Sigmoid colon (tissue), 4 donors: ENCODE measurements around the gene WASHC4.

Experiments used
- CTCF ChIP-seq, 4 experiments: fragments of 450-650 bp in 3 of 4; fragments of 200-600 bp in 1 of 4; IDR thresholded peaks; one replicate each; pipeline ENCODE4 v1.5.1; 2016 to 2019; ENCODE audit warnings: antibody characterized with exemption in 4 of 4, mild to moderate bottlenecking in 3 of 4, moderate library complexity in 2 of 4
- EP300 ChIP-seq, 4 donors: sonication (generic); formaldehyde crosslinking; IDR thresholded peaks; one replicate each; pipeline ENCODE4 v1.6.1; 2017; ENCODE audit warnings: antibody characterized with exemption in 4 of 4
- POLR2A ChIP-seq, 2 donors: fragments of 450-650 bp; IDR thresholded peaks; one replicate each; pipeline ENCODE4 v1.6.1; 2016; ENCODE audit warnings: antibody characterized with exemption in 2 of 2, mild to moderate bottlenecking in 2 of 2, moderate library complexity in 2 of 2

- TF ChIP-seq CTCF (IDR thresholded peaks at IDR 0.05), result no peak
- no peak for TF ChIP-seq EP300 (IDR thresholded peaks at IDR 0.05)
- no peak for TF ChIP-seq POLR2A (IDR thresholded peaks at IDR 0.05)
Observed at GRCh38 chr12:105158876-105159275, 51.3 kb downstream of the WASHC4 start.
